RPMI7951 (cell line): ENCODE measurements around the gene VEZT. TPM values are rescaled to one million over a fixed set of nuclear protein-coding genes. Genes with fewer than 3 reads are reported as not detected.

Source experiments
- DNase-seq: peaks from one replicate; pipeline ENCODE4 v3.0.0-alpha.2; 2012; ENCODE audit warnings: low read depth
- total RNA-seq: library from RNA; depleted of rRNA; stranded (reverse); fragments of >200 nt; shearing (Covaris generic); gene quantifications from 2 replicates; pipeline ENCODE4 v1.2.3, GENCODE V29; 2014

The VEZT gene
- total RNA-seq, 1 experiment from 2014 or later = 39.7 TPM

DNA sequence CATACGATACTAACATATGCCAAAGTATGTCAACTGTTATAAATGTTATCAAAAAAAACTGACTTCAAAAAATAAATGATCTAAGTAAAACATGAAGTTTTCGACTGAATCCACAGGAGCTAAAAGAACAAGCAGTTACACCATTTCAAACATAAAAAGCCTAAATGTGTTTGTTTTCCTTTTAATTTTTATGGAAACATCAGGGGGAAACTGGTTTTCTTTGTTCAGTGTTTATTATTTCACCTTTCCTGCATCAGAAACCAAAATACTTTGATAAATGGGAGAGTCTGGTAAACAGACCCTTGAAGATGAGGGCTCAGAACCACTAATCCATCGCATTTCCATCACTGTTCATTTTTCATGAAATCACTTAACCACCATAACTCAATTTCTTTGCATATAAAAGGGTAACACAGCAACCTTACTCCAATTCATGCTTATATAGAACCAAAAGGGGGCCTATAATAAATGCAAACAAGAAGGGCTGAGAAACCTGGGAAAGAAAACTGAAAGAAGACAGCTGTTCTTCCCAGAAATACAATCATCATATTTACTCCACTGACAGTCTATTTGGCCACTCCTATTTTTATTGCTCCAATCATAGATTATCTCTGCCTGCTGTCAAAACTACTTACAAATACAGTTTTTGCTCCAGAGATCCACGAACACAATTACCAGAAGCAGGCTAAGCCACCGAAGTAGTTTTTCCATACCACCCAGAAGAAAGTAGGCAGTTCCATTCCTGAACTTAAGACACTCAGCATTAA is 17.3 kb upstream of the VEZT start:
- no peak for DNase-seq

GRCh38 chr12:95201056-95201670 is 16.4 kb upstream of the VEZT start:
- no peak for DNase-seq

DNA sequence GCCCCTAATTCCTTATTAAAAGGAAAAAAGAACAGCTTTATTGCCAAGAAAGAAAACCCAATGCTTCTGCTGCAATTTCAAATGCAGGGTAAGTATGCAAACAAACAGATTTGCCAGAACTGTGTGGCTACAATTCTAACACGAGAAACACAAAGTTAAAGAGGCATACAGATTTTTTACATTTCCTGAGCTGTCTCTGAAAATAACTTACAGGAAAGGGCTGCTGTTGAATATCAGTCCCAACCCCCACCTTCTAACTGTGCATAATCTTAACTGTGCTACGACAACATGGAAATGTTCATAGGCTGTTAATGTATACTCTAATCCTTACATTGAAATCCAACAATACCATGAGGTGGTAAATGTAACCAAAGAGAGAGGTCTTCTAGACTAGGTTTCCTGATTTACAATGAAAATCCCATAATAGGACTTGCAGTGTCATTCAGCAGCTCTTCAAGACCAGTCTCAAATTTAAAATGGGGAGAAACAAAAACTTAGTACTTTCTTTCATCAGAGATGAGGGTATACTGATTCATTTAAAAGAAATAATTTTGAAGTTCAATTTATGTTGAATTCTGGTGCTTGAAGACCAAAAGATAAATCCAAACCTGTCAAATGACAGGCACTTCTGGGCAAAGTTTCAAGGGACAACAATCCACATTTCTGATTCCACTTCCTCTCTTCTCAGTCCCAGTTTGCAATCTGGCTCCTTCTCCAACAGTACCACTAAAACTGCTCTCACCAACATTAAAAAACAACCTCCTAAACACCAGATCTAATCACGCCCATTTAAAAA is 14.7 kb upstream of the VEZT start:
- peak; percentile 14 for DNase-seq

- no peak for DNase-seq
Measured at GRCh38 chr12:95203487-95204030, 14.0 kb upstream of the VEZT start.

DNA sequence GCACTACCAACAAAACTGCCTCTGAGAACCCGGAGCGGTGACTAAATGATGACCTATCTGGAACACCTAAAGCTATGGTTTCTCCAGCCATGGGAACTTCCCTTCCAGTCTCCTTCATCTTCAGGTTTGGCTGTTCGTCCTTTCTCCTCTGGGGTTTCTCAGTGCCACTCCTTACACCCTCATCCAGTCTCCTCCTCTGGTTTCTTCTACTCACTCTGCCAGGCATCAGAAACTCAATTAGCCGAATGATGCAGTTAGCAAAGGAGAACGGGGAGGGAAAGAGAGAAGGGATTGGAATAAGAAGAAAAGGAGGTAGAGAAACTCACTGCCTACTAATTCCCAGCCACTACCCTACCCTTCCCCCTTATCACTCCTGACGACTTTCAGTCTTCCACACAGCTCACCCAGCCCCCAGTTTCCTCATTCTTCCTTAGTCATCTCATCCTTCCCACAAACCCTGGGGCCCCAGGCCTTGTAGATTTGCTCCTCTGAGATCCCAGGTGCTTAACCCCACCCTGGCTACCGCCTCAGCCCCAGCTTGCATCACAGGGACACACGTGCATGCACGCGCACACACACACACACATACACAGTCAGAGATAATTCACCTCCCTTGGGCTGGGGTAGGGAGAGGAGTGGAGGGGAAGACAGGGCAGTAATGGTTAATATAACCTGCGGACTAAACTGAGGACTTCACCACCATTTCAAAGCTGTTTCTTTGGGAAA is 13.3 kb upstream of the VEZT start:
- peak; percentile 93 for DNase-seq

- no peak for DNase-seq
Measured at GRCh38 chr12:95205016-95205624, 12.5 kb upstream of the VEZT start.

DNA sequence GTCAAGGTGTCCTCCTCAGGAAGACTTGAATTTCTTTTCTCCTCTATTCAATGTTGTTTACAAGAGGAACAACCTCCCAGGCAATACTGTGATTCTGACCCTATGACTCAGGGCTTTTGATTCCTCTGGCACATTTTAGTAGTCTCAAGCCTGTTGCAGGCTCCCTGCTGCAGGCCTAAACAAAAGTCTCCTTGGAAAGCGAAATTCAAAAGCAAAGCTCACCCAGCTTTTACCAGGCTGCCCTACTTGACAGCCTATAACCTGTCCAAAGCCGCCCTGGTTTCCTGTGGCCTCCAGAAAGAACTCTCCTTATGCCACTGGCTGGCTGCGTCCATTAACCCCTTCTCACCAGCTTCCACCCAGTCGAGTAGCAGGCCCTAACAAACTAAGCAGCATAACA is 11.9 kb upstream of the VEZT start:
- peak; percentile 77 for DNase-seq

GRCh38 chr12:95206916-95207315 is 10.7 kb upstream of the VEZT start:
- DNase-seq = no peak

DNA sequence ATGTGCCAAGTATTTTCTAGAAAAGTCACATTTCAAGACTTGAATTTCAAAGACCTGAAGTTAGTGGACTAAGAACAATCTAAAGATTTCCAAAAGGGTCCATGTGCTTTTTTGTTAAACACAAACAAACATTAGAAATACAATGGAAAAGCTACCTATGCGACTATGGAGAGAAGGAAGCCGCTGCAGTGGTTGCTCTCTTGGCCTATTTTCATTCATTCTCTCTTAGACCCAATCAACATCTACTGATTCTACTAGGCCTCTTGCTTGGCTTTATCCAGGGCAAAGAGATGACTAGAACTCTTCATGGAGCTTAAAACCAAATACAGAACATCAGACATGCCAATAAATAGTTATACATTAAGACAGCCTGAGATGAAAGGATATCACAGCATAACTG is 10.2 kb upstream of the VEZT start:
- no peak for DNase-seq

DNA sequence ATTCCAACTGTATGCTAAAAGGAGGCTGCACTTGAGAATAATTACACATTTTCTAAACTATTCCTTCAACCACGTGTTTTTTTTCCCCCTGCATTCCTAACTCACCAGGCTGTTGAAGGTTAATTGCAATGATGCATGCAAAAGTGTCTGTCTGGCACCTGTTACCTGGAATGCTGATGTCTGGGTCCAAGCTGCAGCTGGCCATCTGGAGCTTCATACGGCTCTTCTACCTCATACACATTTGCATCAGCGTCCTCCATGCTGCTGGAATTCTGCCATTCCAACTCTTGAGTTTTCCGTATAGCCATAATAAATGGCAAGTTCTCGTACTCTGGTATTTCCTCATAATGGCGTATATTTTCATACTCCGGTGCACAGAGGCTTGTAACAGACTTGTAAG is 8.9 kb upstream of the VEZT start:
- DNase-seq = no peak

DNA sequence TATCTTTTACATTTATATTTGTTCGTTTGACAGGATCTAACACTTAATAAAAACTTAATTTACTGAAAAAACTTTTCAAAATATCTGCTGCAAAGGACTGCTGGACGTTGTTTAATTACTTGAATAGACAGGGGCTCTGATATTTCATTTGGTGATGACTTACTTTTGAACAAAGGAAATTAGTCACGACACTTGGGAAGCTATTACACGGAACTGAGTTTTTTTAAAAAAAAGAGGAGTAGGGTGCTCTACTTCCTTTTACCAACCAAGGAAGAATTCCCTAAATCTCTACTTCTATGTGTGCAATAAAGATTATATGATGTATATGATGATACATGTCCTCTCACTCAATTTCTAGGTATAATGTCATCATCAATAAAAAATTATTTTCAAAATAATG is 5.0 kb upstream of the VEZT start:
- DNase-seq = no peak

GRCh38 chr12:95213119-95213518 is 4.5 kb upstream of the VEZT start:
- no peak for DNase-seq

GRCh38 chr12:95213928-95214327 is 3.7 kb upstream of the VEZT start:
- DNase-seq = no peak

DNA sequence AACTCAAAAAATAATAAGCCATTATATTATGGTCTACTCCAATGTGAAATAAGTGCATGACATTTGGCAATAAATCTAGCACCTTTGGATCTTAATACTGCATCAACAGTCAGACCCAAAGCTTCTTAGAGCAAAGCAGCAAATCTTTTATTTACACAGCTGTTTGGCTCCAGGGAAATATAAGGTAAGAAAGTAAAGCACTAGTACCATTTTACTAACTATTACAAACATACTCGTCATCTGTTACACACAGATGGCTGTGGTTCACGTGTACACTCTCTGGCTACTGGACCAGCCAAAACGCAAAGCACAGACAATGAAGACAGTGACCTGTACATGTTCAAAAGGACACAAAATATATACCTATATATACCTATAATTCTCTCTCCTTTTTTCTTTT is 3.1 kb upstream of the VEZT start:
- no peak for DNase-seq

GRCh38 chr12:95215949-95216348 is 1.7 kb upstream of the VEZT start:
- DNase-seq = peak; percentile 53

DNA sequence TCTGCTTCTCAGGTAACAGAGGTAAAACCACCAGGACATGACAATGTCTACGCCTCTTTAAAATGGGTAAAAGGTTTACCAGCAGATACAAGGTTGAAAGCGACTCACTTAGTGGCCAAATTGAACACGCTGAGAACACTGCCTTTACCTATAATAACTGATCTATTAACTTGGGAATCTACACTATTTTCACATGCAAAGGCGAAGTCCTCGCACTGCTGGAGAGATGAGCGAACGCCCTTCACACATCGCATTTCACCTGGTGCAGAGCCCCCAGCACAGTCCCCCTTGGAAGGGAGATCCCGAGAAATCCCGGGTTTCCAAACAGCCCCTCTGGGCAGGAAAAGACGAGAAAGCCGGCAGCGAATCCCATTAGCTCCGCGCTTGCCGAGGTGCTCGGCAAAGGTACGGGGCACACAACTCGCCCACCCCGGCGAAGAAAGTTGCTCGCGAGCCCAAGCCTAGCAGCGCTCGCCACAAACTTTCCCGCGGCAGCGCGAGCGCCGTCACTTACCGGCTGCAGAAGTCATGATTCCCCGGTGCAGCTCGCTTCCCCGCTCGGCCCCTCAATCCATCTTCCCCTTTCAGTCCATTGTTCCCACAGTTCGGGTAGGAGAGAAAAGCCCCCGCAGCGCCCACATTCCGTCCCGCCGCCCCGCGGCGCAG is 763 bp upstream of the VEZT start:
- DNase-seq = no peak

DNA sequence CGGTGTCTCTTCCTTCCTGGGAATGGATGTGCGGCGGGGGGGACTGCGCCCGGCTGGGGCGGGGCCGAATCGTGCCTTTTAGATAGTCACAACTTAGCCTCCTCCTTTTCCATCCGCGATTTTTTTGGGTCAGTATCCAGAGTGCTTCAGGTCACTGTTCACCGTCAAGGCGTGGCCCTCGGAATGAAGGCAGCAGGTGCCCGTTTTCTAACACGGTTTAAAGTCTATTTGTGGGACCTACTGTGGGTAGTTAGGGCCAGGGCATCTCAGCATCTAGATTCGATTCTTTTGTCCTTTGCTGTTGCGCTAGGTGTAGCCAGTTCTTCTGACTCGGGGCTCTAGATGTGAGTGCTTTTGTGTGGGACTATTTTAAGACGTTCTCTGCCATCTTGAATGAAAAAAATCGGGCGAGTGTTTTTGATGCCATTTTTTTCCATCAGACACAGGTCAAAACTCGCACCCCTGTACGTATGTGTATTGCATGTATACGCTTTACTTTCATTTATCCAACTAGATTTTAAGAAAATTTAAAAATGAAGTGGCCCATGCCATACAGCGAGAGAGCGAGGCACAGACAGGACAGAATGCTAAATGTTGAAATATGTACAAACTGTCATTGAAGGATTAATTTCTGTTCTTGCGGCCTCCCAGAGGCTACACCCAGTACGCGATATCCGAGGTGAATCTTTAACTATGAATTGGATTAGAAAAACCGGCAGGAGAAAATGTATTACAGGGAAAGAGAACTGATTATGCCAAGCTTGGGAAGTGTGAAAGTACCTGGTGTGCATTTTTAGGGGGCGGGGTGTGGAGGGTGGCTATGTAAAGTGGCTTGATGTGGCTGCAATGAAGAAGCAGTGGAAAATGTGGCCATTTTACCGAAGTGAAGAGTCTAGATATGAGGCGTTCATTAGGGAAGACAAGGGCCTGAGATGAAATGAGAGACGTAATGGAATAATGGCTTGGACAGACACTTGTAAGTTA is 835 bp downstream of the VEZT start:
- peak; percentile 75 for DNase-seq

DNA sequence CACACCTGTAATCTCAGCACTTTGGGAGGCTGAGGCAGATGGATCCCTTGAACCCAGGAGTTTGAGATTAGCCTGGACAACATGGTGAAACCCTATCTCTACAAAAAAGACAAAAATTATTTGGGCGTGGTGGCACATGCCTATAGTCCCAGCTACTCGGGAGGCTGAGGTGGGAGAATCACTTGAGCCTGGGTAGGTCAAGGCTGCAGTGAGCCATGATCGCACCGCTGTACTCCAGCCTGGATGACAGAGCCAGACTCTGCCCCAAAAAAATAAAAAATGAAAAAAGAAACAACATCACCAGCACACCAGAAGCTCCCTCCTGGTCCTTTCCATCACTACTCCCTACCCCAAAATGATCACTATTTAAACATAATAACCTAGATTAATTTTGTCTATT is 2.6 kb downstream of the VEZT start:
- no peak for DNase-seq

- DNase-seq = no peak
Measured at GRCh38 chr12:95220726-95221125, 3.1 kb downstream of the VEZT start.
